GM12878 (cell line): ENCODE data around the gene FNDC11. TPM values are rescaled to one million over a fixed set of nuclear protein-coding genes. Genes with fewer than 3 reads are reported as not detected.

Experiments
- ATAC-seq: fragments of 200-7000 bp; cut with Tn5 transposase; 3 replicates; pipeline ENCODE4 v1.9.1; 2020; ENCODE audit warnings: mild to moderate bottlenecking, moderate library complexity
- BruUV-seq: library from RNA; stranded (reverse); fragments of 400-500 nt; replicated peaks from 2 replicates; lab custom pipeline; 2021; lab: Mats Ljungman, UMichigan
- CTCF ChIA-PET: fragments of 300-600 bp; sonication (Branson Sonifier 250); formaldehyde crosslinking; extraction: SDS; loops from one replicate; lab custom pipeline; 2021; ENCODE audit warnings: inconsistent platforms; lab: Yijun Ruan, JAX
- POLR2A ChIA-PET: fragments of 350-600 bp; formaldehyde crosslinking; extraction: SDS; loops from one replicate; lab custom pipeline; 2021; ENCODE audit warnings: inconsistent platforms; lab: Charles Lee
- RAD21 ChIA-PET: fragments of 300-600 bp; sonication (Branson Sonifier 250); formaldehyde crosslinking; loops from one replicate; lab custom pipeline; 2023; ENCODE audit warnings: antibody characterized with exemption; ENCODE audit not compliant: unreplicated experiment; lab: Charles Lee
- SMC1A ChIA-PET: fragments of 300-600 bp; sonication (Branson Sonifier 250); formaldehyde crosslinking; loops from one replicate; lab custom pipeline; 2023; ENCODE audit not compliant: unreplicated experiment, uncharacterized antibody; lab: Charles Lee
- DNase-seq: peaks from one replicate; pipeline ENCODE4 v3.0.0-alpha.2; 2011; ENCODE audit warnings: low read depth, low spot score
- FAIRE-seq: peaks from 3 replicates; lab custom pipeline; 2011; peaks lifted over from hg19 to GRCh38; lab: Jason Lieb, UNC
- H2AFZ ChIP-seq: 2 replicates; pipeline ENCODE4 v1.6.0; 2011; ENCODE audit warnings: low read depth, low read length, control low read depth; ENCODE audit not compliant: control insufficient read depth
- H3K27ac ChIP-seq: 2 replicates; pipeline ENCODE4 v1.5.1; 2011; ENCODE audit warnings: control low read depth; ENCODE audit not compliant: control insufficient read depth, insufficient read depth
- H3K27me3 ChIP-seq, 2 experiments: replicated peaks in 1 of 2; 2 replicates each; pipeline versions ENCODE4 v1.6.0 to v1.6.1; 2011; ENCODE audit warnings: low read length in 1 of 2; ENCODE audit not compliant: control insufficient read depth in 2 of 2, insufficient read depth in 2 of 2
- H3K36me3 ChIP-seq, 2 experiments: 2 replicates each; pipeline ENCODE4 v1.5.1; 2011; ENCODE audit warnings: low read length in 1 of 2; ENCODE audit not compliant: control insufficient read depth in 2 of 2, insufficient read depth in 2 of 2
- H3K4me1 ChIP-seq: 2 replicates; pipeline ENCODE4 v1.6.1; 2011; ENCODE audit warnings: mild to moderate bottlenecking, low read length, moderate library complexity, mixed read lengths; ENCODE audit not compliant: control insufficient read depth, insufficient read depth
- H3K4me2 ChIP-seq: 2 replicates; pipeline ENCODE4 v1.6.0; 2011; ENCODE audit warnings: control low read depth; ENCODE audit not compliant: control insufficient read depth, insufficient read depth
- H3K4me3 ChIP-seq: fragments of 200-600 bp; sonication (generic); 2 replicates; pipeline ENCODE4 v1.5.1; 2016
- H3K79me2 ChIP-seq: 2 replicates; pipeline ENCODE4 v1.6.0; 2011; ENCODE audit warnings: low read length; ENCODE audit not compliant: control insufficient read depth, insufficient read depth
- H3K9ac ChIP-seq: 2 replicates; pipeline ENCODE4 v1.8.0; 2011; ENCODE audit warnings: low read length, control low read depth, mixed read lengths; ENCODE audit not compliant: control insufficient read depth, insufficient read depth
- H3K9me3 ChIP-seq: replicated peaks from 3 replicates; pipeline ENCODE4 v1.5.1; 2011; ENCODE audit warnings: mild to moderate bottlenecking, low read length; ENCODE audit not compliant: control insufficient read depth, insufficient read depth
- H4K20me1 ChIP-seq: 2 replicates; pipeline ENCODE4 v1.6.0; 2011; ENCODE audit not compliant: control insufficient read depth, insufficient read depth
- ASH2L ChIP-seq: fragments of 300-600, 200-600 bp; sonication (generic); IDR thresholded peaks from 2 replicates; pipeline ENCODE4 v1.6.1; 2017; ENCODE audit warnings: low read depth, mild to moderate bottlenecking, borderline replicate concordance
- CREM ChIP-seq: IDR thresholded peaks from 2 replicates; pipeline ENCODE4 v1.6.1; 2014; ENCODE audit warnings: antibody characterized with exemption, low read depth
- MEF2A ChIP-seq: IDR thresholded peaks from 2 replicates; pipeline ENCODE4 v1.6.1; 2011; ENCODE audit warnings: low read depth, mild to moderate bottlenecking, low read length, moderate library complexity; ENCODE audit not compliant: insufficient read depth
- MXI1 ChIP-seq: fragments of 150-350 bp; IDR thresholded peaks from 2 replicates; pipeline ENCODE4 v1.6.1; 2011; ENCODE audit warnings: low read depth, mild to moderate bottlenecking, inconsistent platforms, low read length, improper control_type of control experiment
- PKNOX1 ChIP-seq: fragments of 450-650 bp; IDR thresholded peaks from 2 replicates; pipeline ENCODE4 v1.6.1; 2016; ENCODE audit warnings: mild to moderate bottlenecking
- POLR2A ChIP-seq: IDR thresholded peaks from 2 replicates; pipeline ENCODE4 v1.6.1; 2011; ENCODE audit warnings: low read depth, mild to moderate bottlenecking, low read length
- RB1 ChIP-seq: fragments of 450-650 bp; formaldehyde crosslinking; IDR thresholded peaks from 2 replicates; pipeline ENCODE4 v1.6.1; 2017; ENCODE audit warnings: mild to moderate bottlenecking, borderline replicate concordance
- SREBF1 ChIP-seq: IDR thresholded peaks from 2 replicates; pipeline ENCODE4 v1.6.1; 2012; ENCODE audit warnings: mild to moderate bottlenecking, low read length
- WGBS: methylation state at CpG from one replicate; pipeline ENCODE4 v1.1.6; 2016; ENCODE audit warnings: low lambda C conversion rate; ENCODE audit not compliant: insufficient replicate concordance, insufficient coverage; ENCODE audit errors: missing lambda C conversion rate; 5-methylcytosine and 5-hydroxymethylcytosine counted together
- in situ Hi-C: fragments of 300-500 bp; cut with MboI; formaldehyde crosslinking; loops from 9 replicates; pipeline ENCODE4 v1.14.3; 2018; ENCODE audit warnings: mixed read lengths
- intact Hi-C: fragments of 100-400 bp; cut with micrococcal nuclease; formaldehyde crosslinking; loops from one replicate; pipeline ENCODE4 v1.14.2; 2022; ENCODE audit not compliant: unreplicated experiment
- polyA plus RNA-seq, 11 experiments: library from polyadenylated mRNA; depleted of rRNA in 4 of 11; unstranded in 6 of 11; stranded (reverse) in 5 of 11; fragments of >200 nt; fragmentation: Nextera tagmentation in 4 of 11; fragmentation: Illumina TruSeq in 1 of 11; extraction: Ambion mirVana in 4 of 11; extraction: Trizol in 1 of 11; gene quantifications; 1 replicate in 1 of 11; 2 replicates in 10 of 11; pipeline versions ENCODE4 v1.2.1 to v1.2.3, GENCODE V29; 2011 to 2016; ENCODE audit warnings: inconsistent platforms in 2 of 11, missing spikeins in 2 of 11, low read depth in 1 of 11
- total RNA-seq, 4 experiments: library from RNA; depleted of rRNA in 3 of 4; stranded (reverse); fragments of >200 nt in 3 of 4; fragmentation: Illumina TruSeq in 1 of 4; extraction: Trizol in 1 of 4; gene quantifications; 2 replicates each; pipeline versions ENCODE4 v1.2.1 to v1.2.3, GENCODE V29; 2013 to 2021
- TF ChIP-seq, protein P1 (sequence below): fragments of 450-650 bp; IDR thresholded peaks from 2 replicates; pipeline ENCODE4 v1.6.1; 2016; ENCODE audit warnings: mild to moderate bottlenecking, moderate library complexity, borderline replicate concordance

Gene FNDC11
- total and polyA plus RNA-seq, 10 of the 15 experiments (the other 5 are each of a cell fraction or from before 2014, with no cell fraction given), result 0.09 to 0.72 (median 0.34) TPM; not detected in 2

- ATAC-seq (no peak), DNase-seq (no peak), FAIRE-seq (no peak)
- no peak overlapping the region for H3K27ac ChIP-seq
- WGBS, result 94% methylated on average over 33 of the region's 33 CpGs
- TF ChIP-seq POLR2A, result peak; percentile 13; the same call in 1 of the 2 replicates
- no peak for TF ChIP-seq RB1
- no peaks in the 10 kb centered on the region for H4K20me1 ChIP-seq
- no peaks in the 10 kb centered on the region for H3K4me1 ChIP-seq
- CTCF ChIA-PET, result no interaction called here
- H3K9me3 ChIP-seq, result no peaks in the 10 kb centered on the region; the same call in 2 of the 3 replicates
- intact Hi-C loops, result no loop called here
- RAD21 ChIA-PET, result no interaction called here
- no peaks in the 10 kb centered on the region for H3K27me3 ChIP-seq
- H3K79me2 ChIP-seq, result no peaks in the 10 kb centered on the region
- BruUV-seq, result no TSS peak
- H2AFZ ChIP-seq, result no peak overlapping the region
- H3K9ac ChIP-seq, result no peak overlapping the region
- no peak overlapping the region for H3K4me2 ChIP-seq
- SMC1A ChIA-PET, result interaction anchor here (0.6 to 0.7 kb wide), 2 partner anchors 18 to 29 kb away, joined by 3 read pairs; no protein-coding TSS in a partner anchor
- in situ Hi-C loops, result no loop called here
- POLR2A ChIA-PET, result no interaction called here
- no peak overlapping the region for H3K4me3 ChIP-seq
- H3K36me3 ChIP-seq, result peaks cover 14 to 16% of the 10 kb centered on the region in 2 experiments
Measured at GRCh38 chr20:63598479-63599395, 44.8 kb downstream of the FNDC11 start.

DNA sequence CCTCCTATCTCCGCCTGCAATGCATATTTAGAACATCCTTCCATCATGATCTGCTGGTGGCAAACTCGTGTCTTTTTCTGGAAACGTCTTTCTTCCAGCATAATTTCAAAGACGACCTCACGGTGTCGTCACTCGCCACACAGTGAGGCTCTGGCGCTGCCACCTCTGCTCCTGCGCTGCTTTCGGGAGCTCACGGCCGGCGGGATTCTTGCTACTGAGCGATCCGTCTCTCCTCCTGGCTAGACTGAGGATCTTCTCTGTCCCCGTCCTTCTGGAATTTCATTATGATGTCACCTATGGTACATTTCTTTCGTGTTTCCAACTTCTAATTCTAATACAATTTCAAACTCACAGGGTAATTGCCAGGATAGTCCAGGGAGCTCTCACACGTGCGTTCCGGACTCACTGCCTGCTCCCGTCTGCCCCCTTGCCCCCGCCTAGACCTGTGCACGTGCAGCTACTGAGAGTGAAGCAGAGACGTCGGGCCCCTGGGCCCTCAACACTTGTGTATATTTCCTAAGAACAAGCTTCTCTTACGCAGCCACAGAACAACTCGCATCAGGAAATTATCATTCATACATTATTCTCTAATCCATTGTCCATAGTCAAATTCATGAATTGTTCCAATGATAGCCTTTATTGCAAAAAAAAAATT lies 45.6 kb downstream of the FNDC11 start:
- in situ Hi-C loops, result no loop called here
- POLR2A ChIA-PET, result no interaction called here
- no peaks in the 10 kb centered on the region for H3K79me2 ChIP-seq
- no peak for TF ChIP-seq CREM
- TF ChIP-seq SREBF1, result no peak
- TF ChIP-seq MXI1, result no peak
- TF ChIP-seq PKNOX1, result no peak
- no peak for TF ChIP-seq ASH2L
- no peak for TF ChIP-seq MEF2A
- TF ChIP-seq, protein P1, sequence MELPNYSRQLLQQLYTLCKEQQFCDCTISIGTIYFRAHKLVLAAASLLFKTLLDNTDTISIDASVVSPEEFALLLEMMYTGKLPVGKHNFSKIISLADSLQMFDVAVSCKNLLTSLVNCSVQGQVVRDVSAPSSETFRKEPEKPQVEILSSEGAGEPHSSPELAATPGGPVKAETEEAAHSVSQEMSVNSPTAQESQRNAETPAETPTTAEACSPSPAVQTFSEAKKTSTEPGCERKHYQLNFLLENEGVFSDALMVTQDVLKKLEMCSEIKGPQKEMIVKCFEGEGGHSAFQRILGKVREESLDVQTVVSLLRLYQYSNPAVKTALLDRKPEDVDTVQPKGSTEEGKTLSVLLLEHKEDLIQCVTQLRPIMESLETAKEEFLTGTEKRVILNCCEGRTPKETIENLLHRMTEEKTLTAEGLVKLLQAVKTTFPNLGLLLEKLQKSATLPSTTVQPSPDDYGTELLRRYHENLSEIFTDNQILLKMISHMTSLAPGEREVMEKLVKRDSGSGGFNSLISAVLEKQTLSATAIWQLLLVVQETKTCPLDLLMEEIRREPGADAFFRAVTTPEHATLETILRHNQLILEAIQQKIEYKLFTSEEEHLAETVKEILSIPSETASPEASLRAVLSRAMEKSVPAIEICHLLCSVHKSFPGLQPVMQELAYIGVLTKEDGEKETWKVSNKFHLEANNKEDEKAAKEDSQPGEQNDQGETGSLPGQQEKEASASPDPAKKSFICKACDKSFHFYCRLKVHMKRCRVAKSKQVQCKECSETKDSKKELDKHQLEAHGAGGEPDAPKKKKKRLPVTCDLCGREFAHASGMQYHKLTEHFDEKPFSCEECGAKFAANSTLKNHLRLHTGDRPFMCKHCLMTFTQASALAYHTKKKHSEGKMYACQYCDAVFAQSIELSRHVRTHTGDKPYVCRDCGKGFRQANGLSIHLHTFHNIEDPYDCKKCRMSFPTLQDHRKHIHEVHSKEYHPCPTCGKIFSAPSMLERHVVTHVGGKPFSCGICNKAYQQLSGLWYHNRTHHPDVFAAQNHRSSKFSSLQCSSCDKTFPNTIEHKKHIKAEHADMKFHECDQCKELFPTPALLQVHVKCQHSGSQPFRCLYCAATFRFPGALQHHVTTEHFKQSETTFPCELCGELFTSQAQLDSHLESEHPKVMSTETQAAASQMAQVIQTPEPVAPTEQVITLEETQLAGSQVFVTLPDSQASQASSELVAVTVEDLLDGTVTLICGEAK, result no peak

More for the DNA sequence above, 45.6 kb downstream of the FNDC11 start:
- Histone ChIP-seq H3K27me3 (no peaks in the 10 kb centered on the region), H3K9me3 (no peaks in the 10 kb centered on the region; the same call in 2 of the 3 replicates), H3K4me1 (no peaks in the 10 kb centered on the region), H3K4me3 (no peak overlapping the region), H4K20me1 (no peaks in the 10 kb centered on the region), H3K9ac (no peak overlapping the region), H3K27ac (no peak overlapping the region), H3K36me3 (peaks cover 14 to 16% of the 10 kb centered on the region in 2 experiments), H2AFZ (no peak overlapping the region), H3K4me2 (no peak overlapping the region)
- SMC1A ChIA-PET, result no interaction called here
- CTCF ChIA-PET, result no interaction called here
- intact Hi-C loops, result no loop called here
- FAIRE-seq (no peak), DNase-seq (no peak), ATAC-seq (no peak)
- 97% methylated on average over 27 of the region's 27 CpGs for WGBS
- no TSS peak for BruUV-seq
- RAD21 ChIA-PET, result interaction anchor here (0.5 kb wide), 1 partner anchor 35 kb away, joined by 3 read pairs; no protein-coding TSS in a partner anchor
